Liver (tissue), 9 donors: ENCODE data around the gene GSG1. TPM values are rescaled to one million over a fixed set of nuclear protein-coding genes. Genes with fewer than 3 reads are reported as not detected.

ENCODE experiments used
- DNase-seq: peaks from one replicate; pipeline ENCODE4 v3.0.0-alpha.2; 2017; ENCODE audit warnings: low spot score
- H3K27ac ChIP-seq, 2 donors: one replicate each; pipeline ENCODE4 v1.7.0; 2013; ENCODE audit warnings: inconsistent platforms in 2 of 2, low read length in 2 of 2, control low read depth in 1 of 2, low read depth in 1 of 2, mild to moderate bottlenecking in 1 of 2
- H3K27me3 ChIP-seq, 4 donors: one replicate each; pipeline versions ENCODE4 v1.6.1 to v1.7.0; 2013; ENCODE audit warnings: low read length in 3 of 4, inconsistent platforms in 1 of 4, mild to moderate bottlenecking in 1 of 4, moderate library complexity in 1 of 4; ENCODE audit not compliant: control insufficient read depth in 4 of 4, insufficient read depth in 4 of 4
- H3K36me3 ChIP-seq, 4 donors: one replicate each; pipeline versions ENCODE4 v1.6.1 to v1.7.0; 2013; ENCODE audit warnings: low read length in 3 of 4, mild to moderate bottlenecking in 3 of 4, low read depth in 1 of 4, moderate library complexity in 1 of 4; ENCODE audit not compliant: control insufficient read depth in 4 of 4, insufficient read depth in 3 of 4
- H3K4me1 ChIP-seq, 4 donors: one replicate each; pipeline versions ENCODE4 v1.6.1 to v1.7.0; 2013; ENCODE audit warnings: low read length in 3 of 4, mild to moderate bottlenecking in 3 of 4, moderate library complexity in 1 of 4; ENCODE audit not compliant: control insufficient read depth in 4 of 4, insufficient read depth in 4 of 4
- H3K4me3 ChIP-seq, 3 donors: one replicate each; pipeline versions ENCODE4 v1.6.1 to v1.7.0; 2013; ENCODE audit warnings: low read length in 3 of 3, control low read depth in 1 of 3, low read depth in 1 of 3, mild to moderate bottlenecking in 1 of 3
- H3K9ac ChIP-seq, 2 donors: one replicate each; pipeline ENCODE4 v1.7.0; 2013; ENCODE audit warnings: low read length in 2 of 2, mild to moderate bottlenecking in 2 of 2, moderate library complexity in 2 of 2, control low read depth in 1 of 2, low read depth in 1 of 2
- H3K9me3 ChIP-seq, 4 donors: one replicate each; pipeline versions ENCODE4 v1.6.1 to v1.7.0; 2013; ENCODE audit warnings: low read length in 3 of 4; ENCODE audit not compliant: control insufficient read depth in 4 of 4
- EGR1 ChIP-seq, 2 donors: IDR thresholded peaks; 2 replicates each; pipeline ENCODE4 v1.6.1; 2016 to 2018; ENCODE audit warnings: antibody characterized with exemption in 2 of 2, low read depth in 2 of 2
- FOXA1 ChIP-seq: IDR thresholded peaks from 2 replicates; pipeline ENCODE4 v1.6.1; 2016; ENCODE audit warnings: antibody characterized with exemption
- FOXA2 ChIP-seq: IDR thresholded peaks from 2 replicates; pipeline ENCODE4 v1.6.1; 2016; ENCODE audit warnings: antibody characterized with exemption
- GABPA ChIP-seq, 2 donors: IDR thresholded peaks in 1 of 2; conservative IDR thresholded peaks in 1 of 2; 2 replicates each; pipeline ENCODE4 v1.6.1; 2016; ENCODE audit warnings: antibody characterized with exemption in 2 of 2, mild to moderate bottlenecking in 1 of 2, moderate library complexity in 1 of 2
- HNF4A ChIP-seq, 2 donors: conservative IDR thresholded peaks; 2 replicates each; pipeline ENCODE4 v1.6.1; 2016; ENCODE audit warnings: antibody characterized with exemption in 2 of 2, mild to moderate bottlenecking in 2 of 2
- HNF4G ChIP-seq: IDR thresholded peaks from 2 replicates; pipeline ENCODE4 v1.6.1; 2016; ENCODE audit warnings: antibody characterized with exemption
- JUND ChIP-seq, 2 donors: IDR thresholded peaks; 2 replicates each; pipeline ENCODE4 v1.6.1; 2016; ENCODE audit warnings: antibody characterized with exemption in 2 of 2
- NR2F2 ChIP-seq: IDR thresholded peaks from 2 replicates; pipeline ENCODE4 v1.6.1; 2016; ENCODE audit warnings: antibody characterized with exemption
- RAD21 ChIP-seq, 2 donors: IDR thresholded peaks; 2 replicates each; pipeline ENCODE4 v1.6.1; 2016; ENCODE audit warnings: antibody characterized with exemption in 2 of 2, mild to moderate bottlenecking in 2 of 2
- RXRA ChIP-seq, 2 donors: IDR thresholded peaks; 2 replicates each; pipeline ENCODE4 v1.6.1; 2017 to 2018; ENCODE audit warnings: antibody characterized with exemption in 2 of 2, mild to moderate bottlenecking in 1 of 2
- SP1 ChIP-seq: IDR thresholded peaks from 2 replicates; pipeline ENCODE4 v1.6.1; 2018; ENCODE audit warnings: antibody characterized with exemption, mild to moderate bottlenecking
- TAF1 ChIP-seq: conservative IDR thresholded peaks from 2 replicates; pipeline ENCODE4 v1.6.1; 2016; ENCODE audit warnings: antibody characterized with exemption, mild to moderate bottlenecking
- YY1 ChIP-seq: IDR thresholded peaks from 2 replicates; pipeline ENCODE4 v1.6.1; 2016; ENCODE audit warnings: antibody characterized with exemption, mild to moderate bottlenecking
- WGBS: extraction: QIAGEN DNeasy Blood & Tissue Kit; methylation state at CpG from one replicate; pipeline ENCODE4 v1.1.7; 2013; 5-methylcytosine and 5-hydroxymethylcytosine counted together
- polyA plus RNA-seq, 2 donors: library from polyadenylated mRNA; stranded (reverse) in 1 of 2; unstranded in 1 of 2; fragments of 200-250 nt in 1 of 2; fragments of >200 nt in 1 of 2; fragmentation: Nextera tagmentation in 1 of 2; extraction: Ambion mirVana in 1 of 2; gene quantifications; one replicate each; pipeline versions ENCODE4 v1.2.1 to v1.2.3, GENCODE V29; 2013 to 2015
- total RNA-seq, 2 donors: library from RNA; depleted of rRNA; stranded (reverse); fragments of >200 nt; gene quantifications; one replicate each; pipeline ENCODE4 v1.2.3, GENCODE V29; 2014
- TF ChIP-seq, protein P1 (sequence below): IDR thresholded peaks from 2 replicates; pipeline ENCODE4 v1.6.1; 2016; ENCODE audit warnings: antibody characterized with exemption
- TF ChIP-seq, protein P2 (sequence below): IDR thresholded peaks from 2 replicates; pipeline ENCODE4 v1.6.1; 2016; ENCODE audit warnings: antibody characterized with exemption, mild to moderate bottlenecking
- TF ChIP-seq, protein P3 (sequence below): IDR thresholded peaks from 2 replicates; pipeline ENCODE4 v1.6.1; 2016; ENCODE audit warnings: antibody characterized with exemption
- TF ChIP-seq, protein P4 (sequence below): fragments of 150-350 bp; IDR thresholded peaks from 2 replicates; pipeline ENCODE4 v1.5.1; 2017; ENCODE audit warnings: improper control_type of control experiment, low read depth, low read length; ENCODE audit not compliant: missing input control
- TF ChIP-seq, protein P5 (sequence below): IDR thresholded peaks from 2 replicates; pipeline ENCODE4 v1.6.1; 2016; ENCODE audit warnings: antibody characterized with exemption
- donor health status: healthy.
- donor health status: healthy.
- donor health status: healthy.
- donor health status: healthy.
- donor health status: healthy.

GSG1 gene
- total and polyA plus RNA-seq, 4 donors, result not detected

DNA sequence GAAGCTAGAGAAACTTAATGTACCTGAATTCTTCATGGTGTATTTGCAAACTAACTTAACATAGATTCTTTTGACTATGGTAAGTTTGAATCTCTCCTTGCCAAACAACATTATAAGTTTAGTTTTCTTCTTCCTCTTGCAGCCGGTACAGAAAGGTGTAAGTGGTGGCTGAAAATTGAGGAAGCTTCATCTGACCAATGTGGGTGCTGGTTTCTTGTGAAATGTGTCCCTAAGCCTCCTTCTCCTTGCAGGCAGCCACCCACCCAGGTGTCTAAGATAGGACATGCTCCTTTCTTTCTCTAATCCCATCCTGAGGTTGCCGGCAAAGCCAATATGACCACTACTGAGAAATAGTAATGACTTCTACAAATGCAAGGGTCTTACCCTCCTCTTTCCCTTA is 20.6 kb downstream of the GSG1 start:
- H3K36me3 ChIP-seq, result peaks cover 1 to 10% (median 4%) of the 10 kb centered on the region in 4 donors
- no peak for DNase-seq
- H3K4me1 ChIP-seq, result no peaks in the 10 kb centered on the region
- no peaks in the 10 kb centered on the region for H3K27me3 ChIP-seq
- 91% methylated on average over 2 of the region's 2 CpGs for WGBS
- no peak overlapping the region for H3K9ac ChIP-seq
- H3K4me3 ChIP-seq, result no peak overlapping the region
- H3K9me3 ChIP-seq, result no peaks in the 10 kb centered on the region
- no peak overlapping the region for H3K27ac ChIP-seq
- TF ChIP-seq TAF1, result no peak
- no peak for TF ChIP-seq EGR1 (IDR thresholded peaks at IDR 0.05; ENCODE audit: low read depth in 2 of 2)
- TF ChIP-seq, protein P1, sequence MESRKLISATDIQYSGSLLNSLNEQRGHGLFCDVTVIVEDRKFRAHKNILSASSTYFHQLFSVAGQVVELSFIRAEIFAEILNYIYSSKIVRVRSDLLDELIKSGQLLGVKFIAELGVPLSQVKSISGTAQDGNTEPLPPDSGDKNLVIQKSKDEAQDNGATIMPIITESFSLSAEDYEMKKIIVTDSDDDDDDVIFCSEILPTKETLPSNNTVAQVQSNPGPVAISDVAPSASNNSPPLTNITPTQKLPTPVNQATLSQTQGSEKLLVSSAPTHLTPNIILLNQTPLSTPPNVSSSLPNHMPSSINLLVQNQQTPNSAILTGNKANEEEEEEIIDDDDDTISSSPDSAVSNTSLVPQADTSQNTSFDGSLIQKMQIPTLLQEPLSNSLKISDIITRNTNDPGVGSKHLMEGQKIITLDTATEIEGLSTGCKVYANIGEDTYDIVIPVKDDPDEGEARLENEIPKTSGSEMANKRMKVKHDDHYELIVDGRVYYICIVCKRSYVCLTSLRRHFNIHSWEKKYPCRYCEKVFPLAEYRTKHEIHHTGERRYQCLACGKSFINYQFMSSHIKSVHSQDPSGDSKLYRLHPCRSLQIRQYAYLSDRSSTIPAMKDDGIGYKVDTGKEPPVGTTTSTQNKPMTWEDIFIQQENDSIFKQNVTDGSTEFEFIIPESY, result no peak
- no peak for TF ChIP-seq NR2F2
- no peak for TF ChIP-seq JUND (IDR thresholded peaks at IDR 0.05)
- TF ChIP-seq HNF4G, result no peak
- no peak for TF ChIP-seq FOXA2
- TF ChIP-seq GABPA (IDR thresholded peaks at IDR 0.05 in 1 of 2, conservative IDR thresholded peaks at IDR 0.05 in 1 of 2), result no peak
- no peak for TF ChIP-seq HNF4A (conservative IDR thresholded peaks at IDR 0.05)
- no peak for TF ChIP-seq FOXA1
- TF ChIP-seq, protein P2, sequence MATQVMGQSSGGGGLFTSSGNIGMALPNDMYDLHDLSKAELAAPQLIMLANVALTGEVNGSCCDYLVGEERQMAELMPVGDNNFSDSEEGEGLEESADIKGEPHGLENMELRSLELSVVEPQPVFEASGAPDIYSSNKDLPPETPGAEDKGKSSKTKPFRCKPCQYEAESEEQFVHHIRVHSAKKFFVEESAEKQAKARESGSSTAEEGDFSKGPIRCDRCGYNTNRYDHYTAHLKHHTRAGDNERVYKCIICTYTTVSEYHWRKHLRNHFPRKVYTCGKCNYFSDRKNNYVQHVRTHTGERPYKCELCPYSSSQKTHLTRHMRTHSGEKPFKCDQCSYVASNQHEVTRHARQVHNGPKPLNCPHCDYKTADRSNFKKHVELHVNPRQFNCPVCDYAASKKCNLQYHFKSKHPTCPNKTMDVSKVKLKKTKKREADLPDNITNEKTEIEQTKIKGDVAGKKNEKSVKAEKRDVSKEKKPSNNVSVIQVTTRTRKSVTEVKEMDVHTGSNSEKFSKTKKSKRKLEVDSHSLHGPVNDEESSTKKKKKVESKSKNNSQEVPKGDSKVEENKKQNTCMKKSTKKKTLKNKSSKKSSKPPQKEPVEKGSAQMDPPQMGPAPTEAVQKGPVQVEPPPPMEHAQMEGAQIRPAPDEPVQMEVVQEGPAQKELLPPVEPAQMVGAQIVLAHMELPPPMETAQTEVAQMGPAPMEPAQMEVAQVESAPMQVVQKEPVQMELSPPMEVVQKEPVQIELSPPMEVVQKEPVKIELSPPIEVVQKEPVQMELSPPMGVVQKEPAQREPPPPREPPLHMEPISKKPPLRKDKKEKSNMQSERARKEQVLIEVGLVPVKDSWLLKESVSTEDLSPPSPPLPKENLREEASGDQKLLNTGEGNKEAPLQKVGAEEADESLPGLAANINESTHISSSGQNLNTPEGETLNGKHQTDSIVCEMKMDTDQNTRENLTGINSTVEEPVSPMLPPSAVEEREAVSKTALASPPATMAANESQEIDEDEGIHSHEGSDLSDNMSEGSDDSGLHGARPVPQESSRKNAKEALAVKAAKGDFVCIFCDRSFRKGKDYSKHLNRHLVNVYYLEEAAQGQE, result no peak
- TF ChIP-seq, protein P3, sequence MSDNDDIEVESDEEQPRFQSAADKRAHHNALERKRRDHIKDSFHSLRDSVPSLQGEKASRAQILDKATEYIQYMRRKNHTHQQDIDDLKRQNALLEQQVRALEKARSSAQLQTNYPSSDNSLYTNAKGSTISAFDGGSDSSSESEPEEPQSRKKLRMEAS, result no peak
- TF ChIP-seq, protein P4, sequence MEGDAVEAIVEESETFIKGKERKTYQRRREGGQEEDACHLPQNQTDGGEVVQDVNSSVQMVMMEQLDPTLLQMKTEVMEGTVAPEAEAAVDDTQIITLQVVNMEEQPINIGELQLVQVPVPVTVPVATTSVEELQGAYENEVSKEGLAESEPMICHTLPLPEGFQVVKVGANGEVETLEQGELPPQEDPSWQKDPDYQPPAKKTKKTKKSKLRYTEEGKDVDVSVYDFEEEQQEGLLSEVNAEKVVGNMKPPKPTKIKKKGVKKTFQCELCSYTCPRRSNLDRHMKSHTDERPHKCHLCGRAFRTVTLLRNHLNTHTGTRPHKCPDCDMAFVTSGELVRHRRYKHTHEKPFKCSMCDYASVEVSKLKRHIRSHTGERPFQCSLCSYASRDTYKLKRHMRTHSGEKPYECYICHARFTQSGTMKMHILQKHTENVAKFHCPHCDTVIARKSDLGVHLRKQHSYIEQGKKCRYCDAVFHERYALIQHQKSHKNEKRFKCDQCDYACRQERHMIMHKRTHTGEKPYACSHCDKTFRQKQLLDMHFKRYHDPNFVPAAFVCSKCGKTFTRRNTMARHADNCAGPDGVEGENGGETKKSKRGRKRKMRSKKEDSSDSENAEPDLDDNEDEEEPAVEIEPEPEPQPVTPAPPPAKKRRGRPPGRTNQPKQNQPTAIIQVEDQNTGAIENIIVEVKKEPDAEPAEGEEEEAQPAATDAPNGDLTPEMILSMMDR, result no peak
- no peak for TF ChIP-seq RAD21 (IDR thresholded peaks at IDR 0.05)

DNA sequence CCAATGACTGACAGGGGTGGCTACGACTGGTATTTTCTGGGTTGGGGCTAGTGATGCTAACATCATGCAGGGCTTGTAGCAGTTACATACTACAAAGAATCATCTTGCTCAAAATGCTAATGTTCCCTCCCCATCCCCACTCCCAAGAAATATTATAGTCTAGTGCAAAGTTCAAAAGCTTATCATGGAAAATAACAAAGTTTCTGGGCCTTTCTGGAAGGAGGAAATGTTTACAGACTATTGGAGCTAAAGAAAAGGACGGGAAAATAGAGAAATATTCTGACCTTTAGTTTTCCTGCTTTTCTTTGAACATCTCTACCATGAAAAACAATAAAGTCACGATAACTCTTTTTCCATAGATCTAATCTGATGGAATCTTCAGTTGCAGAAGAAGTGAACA is 23.2 kb downstream of the GSG1 start:
- Histone ChIP-seq H3K36me3 (peaks cover 4 to 10% (median 6%) of the 10 kb centered on the region in 4 donors), H3K4me1 (no peaks in the 10 kb centered on the region), H3K27me3 (no peaks in the 10 kb centered on the region), H3K9me3 (no peaks in the 10 kb centered on the region), H3K4me3 (no peak overlapping the region), H3K27ac (no peak overlapping the region), H3K9ac (no peak overlapping the region)
- DNase-seq, result no peak
- WGBS, result 88% methylated on average over 3 of the region's 3 CpGs
- no peak for TF ChIP-seq RXRA (IDR thresholded peaks at IDR 0.05)
- TF ChIP-seq YY1, result no peak
- TF ChIP-seq, protein P4, result no peak
- TF ChIP-seq SP1, result no peak
- TF ChIP-seq, protein P5, sequence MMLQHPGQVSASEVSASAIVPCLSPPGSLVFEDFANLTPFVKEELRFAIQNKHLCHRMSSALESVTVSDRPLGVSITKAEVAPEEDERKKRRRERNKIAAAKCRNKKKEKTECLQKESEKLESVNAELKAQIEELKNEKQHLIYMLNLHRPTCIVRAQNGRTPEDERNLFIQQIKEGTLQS, result no peak
- no peak for TF ChIP-seq HNF4A (conservative IDR thresholded peaks at IDR 0.05)
- no peak for TF ChIP-seq GABPA (IDR thresholded peaks at IDR 0.05 in 1 of 2, conservative IDR thresholded peaks at IDR 0.05 in 1 of 2)
- no peak for TF ChIP-seq RAD21 (IDR thresholded peaks at IDR 0.05)
- TF ChIP-seq FOXA1, result no peak
- no peak for TF ChIP-seq FOXA2
- TF ChIP-seq, protein P2, result no peak
- TF ChIP-seq JUND (IDR thresholded peaks at IDR 0.05), result no peak
- no peak for TF ChIP-seq HNF4G
